GM12875 (cell line): ENCODE data around the gene SCARF1.
"Not testable (repeated sequence)": the region's sequence is repeated elsewhere in the genome, so short reads cannot be mapped to it uniquely, and the experiment has no call there.

Source experiments
- H3K4me3 ChIP-seq: one replicate; pipeline ENCODE4 v1.5.1; 2011; ENCODE audit warnings: low read depth, low read length, control low read depth
- TF ChIP-seq, protein P1 (sequence below): IDR thresholded peaks from 2 replicates; pipeline ENCODE4 v1.5.1; 2011; ENCODE audit warnings: low read depth, mild to moderate bottlenecking, control low read depth, inconsistent platforms, low read length, moderate library complexity, borderline replicate concordance; ENCODE audit not compliant: insufficient read depth

Gene SCARF1

DNA sequence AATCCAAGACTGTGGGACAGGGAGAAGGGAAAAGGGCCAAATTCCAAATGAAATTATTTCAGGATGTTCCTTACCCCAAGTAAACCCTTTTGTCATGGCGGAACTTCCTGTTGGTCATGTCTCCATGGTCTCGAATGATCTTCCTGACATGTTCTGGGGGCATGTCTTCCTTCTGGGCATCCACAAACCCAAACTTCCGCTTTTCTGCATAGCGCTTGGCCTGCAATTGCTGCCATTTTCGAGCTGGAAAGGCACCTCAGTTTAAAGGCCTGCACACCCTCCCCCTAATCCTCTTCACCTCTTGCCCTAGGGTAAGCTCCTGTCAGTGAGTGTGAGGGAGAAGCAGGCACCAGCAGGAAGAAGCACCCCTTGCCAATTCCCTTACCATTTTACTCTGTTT is 37.9 kb upstream of the SCARF1 start:
- TF ChIP-seq, protein P1, sequence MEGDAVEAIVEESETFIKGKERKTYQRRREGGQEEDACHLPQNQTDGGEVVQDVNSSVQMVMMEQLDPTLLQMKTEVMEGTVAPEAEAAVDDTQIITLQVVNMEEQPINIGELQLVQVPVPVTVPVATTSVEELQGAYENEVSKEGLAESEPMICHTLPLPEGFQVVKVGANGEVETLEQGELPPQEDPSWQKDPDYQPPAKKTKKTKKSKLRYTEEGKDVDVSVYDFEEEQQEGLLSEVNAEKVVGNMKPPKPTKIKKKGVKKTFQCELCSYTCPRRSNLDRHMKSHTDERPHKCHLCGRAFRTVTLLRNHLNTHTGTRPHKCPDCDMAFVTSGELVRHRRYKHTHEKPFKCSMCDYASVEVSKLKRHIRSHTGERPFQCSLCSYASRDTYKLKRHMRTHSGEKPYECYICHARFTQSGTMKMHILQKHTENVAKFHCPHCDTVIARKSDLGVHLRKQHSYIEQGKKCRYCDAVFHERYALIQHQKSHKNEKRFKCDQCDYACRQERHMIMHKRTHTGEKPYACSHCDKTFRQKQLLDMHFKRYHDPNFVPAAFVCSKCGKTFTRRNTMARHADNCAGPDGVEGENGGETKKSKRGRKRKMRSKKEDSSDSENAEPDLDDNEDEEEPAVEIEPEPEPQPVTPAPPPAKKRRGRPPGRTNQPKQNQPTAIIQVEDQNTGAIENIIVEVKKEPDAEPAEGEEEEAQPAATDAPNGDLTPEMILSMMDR = no peak

GRCh38 chr17:1676401-1676800 is 30.9 kb upstream of the SCARF1 start:
- TF ChIP-seq, protein P1 = no peak
- no peak overlapping the region for H3K4me3 ChIP-seq

More for the DNA sequence above, 37.9 kb upstream of the SCARF1 start:
- peak overlapping the region; percentile 81 for H3K4me3 ChIP-seq

GRCh38 chr17:1673041-1673785 is 27.7 kb upstream of the SCARF1 start:
- TF ChIP-seq, protein P1 = no peak
- H3K4me3 ChIP-seq = no peak overlapping the region

DNA sequence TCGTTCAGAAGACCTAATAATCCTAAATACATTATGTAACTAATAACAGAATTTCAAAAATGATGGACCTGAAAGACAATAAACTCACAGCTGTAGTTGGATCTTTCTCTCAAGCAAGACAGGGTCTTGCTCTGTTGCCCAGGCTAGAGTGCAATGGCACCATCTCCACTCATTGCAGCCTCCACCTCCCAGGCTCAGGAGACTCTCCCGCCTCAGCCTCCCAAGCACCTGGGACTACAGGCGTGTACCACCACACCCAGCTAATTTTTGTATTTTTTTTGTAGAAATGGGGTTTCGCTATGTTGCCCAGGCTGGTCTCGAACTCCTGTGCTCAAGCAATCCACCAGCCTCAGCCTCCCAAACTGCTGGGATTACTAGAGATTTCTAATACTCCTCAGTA is 18.4 kb upstream of the SCARF1 start:
- not testable (repeated sequence) for H3K4me3 ChIP-seq

GRCh38 chr17:1661045-1661444 is 15.5 kb upstream of the SCARF1 start:
- TF ChIP-seq, protein P1 = no peak
- no peak overlapping the region for H3K4me3 ChIP-seq

GRCh38 chr17:1658100-1658499 is 12.6 kb upstream of the SCARF1 start:
- TF ChIP-seq, protein P1 = no peak
- no peak overlapping the region for H3K4me3 ChIP-seq

- TF ChIP-seq, protein P1 = no peak
- no peak overlapping the region for H3K4me3 ChIP-seq
Observed at GRCh38 chr17:1653735-1654134, 8.2 kb upstream of the SCARF1 start.

DNA sequence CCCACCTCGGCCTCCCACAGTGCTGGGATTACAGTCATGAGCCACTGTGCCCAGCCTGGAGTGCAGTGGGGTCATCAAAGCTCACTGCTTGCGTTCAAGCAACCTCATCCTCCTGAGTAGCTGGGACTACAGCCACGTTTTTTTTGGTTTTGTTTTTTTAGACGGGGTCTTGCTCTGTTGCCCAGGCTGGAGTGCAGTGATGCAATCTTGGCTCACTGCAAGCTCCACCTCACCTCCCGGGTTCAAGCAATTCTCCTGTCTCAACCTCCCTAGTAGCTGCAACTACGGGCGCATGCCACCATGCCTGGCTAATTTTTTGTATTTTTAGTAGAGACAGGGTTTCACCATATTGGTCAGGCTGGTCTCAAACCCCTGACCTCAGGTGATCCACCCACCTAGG is 7.3 kb upstream of the SCARF1 start:
- H3K4me3 ChIP-seq = not testable (repeated sequence)
